MM.1S (cell line): Measurements from ENCODE around the gene SEMA4D.

Experiments used
- DNase-seq: peaks from one replicate; pipeline ENCODE4 v3.0.0-alpha.2; 2015
- H2AFZ ChIP-seq: fragments of 300-600 bp; sonication (generic); 2 replicates; pipeline ENCODE4 v1.6.0; 2016; ENCODE audit warnings: antibody characterized with exemption, low read length
- H3F3A ChIP-seq: fragments of 300-600 bp; sonication (generic); 2 replicates; pipeline ENCODE4 v1.6.1; 2016; ENCODE audit warnings: mild to moderate bottlenecking, antibody characterized with exemption, low read length, moderate library complexity, mixed read lengths; ENCODE audit not compliant: insufficient read depth
- H3K27ac ChIP-seq: fragments of 300-600 bp; sonication (generic); 2 replicates; pipeline ENCODE4 v1.5.1; 2016; ENCODE audit warnings: mild to moderate bottlenecking, low read length
- H3K27me3 ChIP-seq: fragments of 300-600 bp; sonication (generic); replicated peaks from 2 replicates; pipeline ENCODE4 v1.6.0; 2016; ENCODE audit warnings: low read length; ENCODE audit not compliant: insufficient read depth
- H3K36me3 ChIP-seq: fragments of 300-600 bp; sonication (generic); replicated peaks from 2 replicates; pipeline ENCODE4 v1.6.1; 2016; ENCODE audit warnings: mild to moderate bottlenecking, low read length, mixed read lengths; ENCODE audit not compliant: insufficient read depth
- H3K4me1 ChIP-seq: fragments of 300-600 bp; sonication (generic); 2 replicates; pipeline ENCODE4 v1.6.1; 2016; ENCODE audit warnings: low read length, mixed read lengths
- H3K4me2 ChIP-seq: fragments of 300-600 bp; sonication (generic); 2 replicates; pipeline ENCODE4 v1.6.0; 2016; ENCODE audit warnings: low read depth, low read length
- H3K4me3 ChIP-seq: fragments of 300-600 bp; sonication (generic); 2 replicates; pipeline ENCODE4 v1.5.1; 2016; ENCODE audit warnings: low read length, mixed read lengths
- H3K79me2 ChIP-seq: fragments of 300-600 bp; sonication (generic); 2 replicates; pipeline ENCODE4 v1.6.1; 2016; ENCODE audit warnings: mixed run types, low read length, mixed read lengths
- H3K9ac ChIP-seq: fragments of 300-600 bp; sonication (generic); 2 replicates; pipeline ENCODE4 v1.6.1; 2016; ENCODE audit warnings: low read length, mixed read lengths
- H3K9me2 ChIP-seq: fragments of 300-600 bp; sonication (generic); replicated peaks from 2 replicates; pipeline ENCODE4 v1.6.1; 2016; ENCODE audit warnings: mild to moderate bottlenecking, low read length, mixed read lengths; ENCODE audit not compliant: insufficient read depth
- H3K9me3 ChIP-seq: fragments of 300-600 bp; sonication (generic); replicated peaks from 2 replicates; pipeline ENCODE4 v1.6.1; 2016; ENCODE audit warnings: mild to moderate bottlenecking, low read length, mixed read lengths; ENCODE audit not compliant: insufficient read depth
- H4K20me1 ChIP-seq: fragments of 300-600 bp; sonication (generic); 2 replicates; pipeline ENCODE4 v1.6.1; 2016; ENCODE audit warnings: mild to moderate bottlenecking, low read length, moderate library complexity, mixed read lengths; ENCODE audit not compliant: insufficient read depth
- EZH2 ChIP-seq: fragments of 300-600 bp; sonication (generic); optimal IDR thresholded peaks from 2 replicates; pipeline ENCODE3; 2017; ENCODE audit warnings: low read depth, mild to moderate bottlenecking, antibody characterized with exemption, low read length, mixed read lengths
- EZH2phosphoT487 ChIP-seq: fragments of 300-600 bp; sonication (generic); IDR thresholded peaks from 2 replicates; pipeline ENCODE4 v1.6.1; 2018; ENCODE audit warnings: antibody characterized with exemption, low read length
- TF ChIP-seq, protein P1 (sequence below): fragments of 300-600 bp; sonication (generic); IDR thresholded peaks from 2 replicates; pipeline ENCODE4 v1.5.1; 2016; ENCODE audit warnings: antibody characterized with exemption, low read length, mixed read lengths

The SEMA4D gene

GRCh38 chr9:89390578-89391116 lies 107.3 kb downstream of the SEMA4D start:
- H2AFZ ChIP-seq, result no peak overlapping the region
- no peaks in the 10 kb centered on the region for H3K27me3 ChIP-seq
- no peak overlapping the region for H3K4me3 ChIP-seq
- H3K9me2 ChIP-seq, result no peaks in the 10 kb centered on the region
- DNase-seq, result no peak
- peaks cover 24% of the 10 kb centered on the region for H3K79me2 ChIP-seq
- H3K4me2 ChIP-seq, result no peak overlapping the region
- TF ChIP-seq, protein P1, sequence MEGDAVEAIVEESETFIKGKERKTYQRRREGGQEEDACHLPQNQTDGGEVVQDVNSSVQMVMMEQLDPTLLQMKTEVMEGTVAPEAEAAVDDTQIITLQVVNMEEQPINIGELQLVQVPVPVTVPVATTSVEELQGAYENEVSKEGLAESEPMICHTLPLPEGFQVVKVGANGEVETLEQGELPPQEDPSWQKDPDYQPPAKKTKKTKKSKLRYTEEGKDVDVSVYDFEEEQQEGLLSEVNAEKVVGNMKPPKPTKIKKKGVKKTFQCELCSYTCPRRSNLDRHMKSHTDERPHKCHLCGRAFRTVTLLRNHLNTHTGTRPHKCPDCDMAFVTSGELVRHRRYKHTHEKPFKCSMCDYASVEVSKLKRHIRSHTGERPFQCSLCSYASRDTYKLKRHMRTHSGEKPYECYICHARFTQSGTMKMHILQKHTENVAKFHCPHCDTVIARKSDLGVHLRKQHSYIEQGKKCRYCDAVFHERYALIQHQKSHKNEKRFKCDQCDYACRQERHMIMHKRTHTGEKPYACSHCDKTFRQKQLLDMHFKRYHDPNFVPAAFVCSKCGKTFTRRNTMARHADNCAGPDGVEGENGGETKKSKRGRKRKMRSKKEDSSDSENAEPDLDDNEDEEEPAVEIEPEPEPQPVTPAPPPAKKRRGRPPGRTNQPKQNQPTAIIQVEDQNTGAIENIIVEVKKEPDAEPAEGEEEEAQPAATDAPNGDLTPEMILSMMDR, result no peak
- TF ChIP-seq EZH2phosphoT487, result no peak
- H3K9ac ChIP-seq, result no peak overlapping the region
- no peaks in the 10 kb centered on the region for H3K9me3 ChIP-seq
- H3K27ac ChIP-seq, result no peak overlapping the region
- peaks cover 11% of the 10 kb centered on the region; the same call in 1 of the 2 replicates for H3K36me3 ChIP-seq
- H3F3A ChIP-seq, result no peaks in the 10 kb centered on the region
- H3K4me1 ChIP-seq, result no peaks in the 10 kb centered on the region
- H4K20me1 ChIP-seq, result no peaks in the 10 kb centered on the region

DNA sequence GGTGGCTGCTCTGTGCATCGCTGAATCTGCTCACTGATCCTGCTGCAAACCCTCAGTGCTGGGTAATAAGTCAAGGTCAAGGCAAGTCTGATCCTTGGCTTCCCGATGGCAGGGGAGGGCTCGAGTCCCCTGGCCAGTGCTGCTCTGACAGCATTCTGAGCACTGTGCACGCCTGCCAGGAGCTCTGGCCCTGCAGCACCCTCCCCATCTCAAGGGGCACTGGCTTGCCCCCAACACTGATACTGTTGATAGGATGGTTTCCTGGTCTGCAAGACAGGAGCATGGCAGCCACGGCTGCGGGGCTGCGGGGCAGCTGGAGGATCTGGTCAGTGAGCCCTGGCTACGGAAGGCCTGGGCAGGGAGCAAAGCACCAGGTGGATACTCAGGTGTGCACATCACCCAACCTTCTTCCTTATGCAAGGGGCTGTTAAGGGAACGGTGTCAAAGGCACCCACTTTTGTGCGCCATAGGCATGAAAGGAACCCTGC lies 107.8 kb downstream of the SEMA4D start:
- H3K36me3 ChIP-seq, result peaks cover 8% of the 10 kb centered on the region; the same call in 1 of the 2 replicates
- H3K4me1 ChIP-seq, result no peaks in the 10 kb centered on the region
- no peak overlapping the region for H3K4me2 ChIP-seq
- no peak overlapping the region for H3K9ac ChIP-seq
- no peaks in the 10 kb centered on the region for H3K27me3 ChIP-seq
- no peak overlapping the region for H3K27ac ChIP-seq
- no peak for TF ChIP-seq EZH2phosphoT487
- TF ChIP-seq EZH2, result no peak
- TF ChIP-seq, protein P1, result no peak
- H3K4me3 ChIP-seq, result no peak overlapping the region
- H3K9me2 ChIP-seq, result no peaks in the 10 kb centered on the region
- no peaks in the 10 kb centered on the region for H3F3A ChIP-seq
- H4K20me1 ChIP-seq, result no peaks in the 10 kb centered on the region
- H2AFZ ChIP-seq, result no peak overlapping the region
- no peak for DNase-seq
- H3K79me2 ChIP-seq, result peaks cover 24% of the 10 kb centered on the region
- no peaks in the 10 kb centered on the region for H3K9me3 ChIP-seq

GRCh38 chr9:89388868-89389177 lies 109.1 kb downstream of the SEMA4D start:
- H3K9me2 ChIP-seq, result no peaks in the 10 kb centered on the region
- no peak overlapping the region for H3K27ac ChIP-seq
- no peaks in the 10 kb centered on the region for H3K27me3 ChIP-seq
- H3K9me3 ChIP-seq, result no peaks in the 10 kb centered on the region
- H3K79me2 ChIP-seq, result peaks cover 17% of the 10 kb centered on the region
- H3K9ac ChIP-seq, result no peak overlapping the region
- no peaks in the 10 kb centered on the region for H4K20me1 ChIP-seq
- no peaks in the 10 kb centered on the region for H3K4me1 ChIP-seq
- H3K4me3 ChIP-seq, result no peak overlapping the region
- no peak overlapping the region for H3K4me2 ChIP-seq
- no peaks in the 10 kb centered on the region for H3F3A ChIP-seq
- TF ChIP-seq, protein P1, result no peak
- TF ChIP-seq EZH2, result no peak
- no peak for TF ChIP-seq EZH2phosphoT487
- H3K36me3 ChIP-seq, result peaks cover 8% of the 10 kb centered on the region; the same call in 1 of the 2 replicates
- no peak overlapping the region for H2AFZ ChIP-seq
- no peak for DNase-seq
